ENCODE measurements around the gene PDE6D.

- TF ChIP-seq CTCF (IDR thresholded peaks at IDR 0.05) (no peak), POLR2A (IDR thresholded peaks at IDR 0.05) (no peak)
These were observed 88.2 kb downstream of the PDE6D start for GRCh38 chr2:231692847-231693246.

Data from lower leg skin (tissue), 3 donors.